ENCODE measurements around the gene GDF2. TPM values are rescaled to one million over a fixed set of nuclear protein-coding genes. Genes with fewer than 3 reads are reported as not detected.

Gene GDF2
- total RNA-seq, 1 experiment from 2014 or later = not detected

- no peak for DNase-seq (ENCODE audit: low spot score)
These were observed 30.6 kb upstream of the GDF2 start for GRCh38 chr10:47291682-47292081.

GRCh38 chr10:47294057-47294456, 28.2 kb upstream of the GDF2 start:
- DNase-seq (ENCODE audit: low spot score) = no peak

- DNase-seq (ENCODE audit: low spot score) = no peak
These were observed 27.8 kb upstream of the GDF2 start for GRCh38 chr10:47294501-47294900.

GRCh38 chr10:47295411-47295810, 26.8 kb upstream of the GDF2 start:
- no peak for DNase-seq (ENCODE audit: low spot score)

GRCh38 chr10:47296156-47296894, 25.9 kb upstream of the GDF2 start:
- no peak for DNase-seq (ENCODE audit: low spot score)

- no peak for DNase-seq (ENCODE audit: low spot score)
These were observed 25.3 kb upstream of the GDF2 start for GRCh38 chr10:47296941-47297340.

- no peak for DNase-seq (ENCODE audit: low spot score)
These were observed 24.3 kb upstream of the GDF2 start for GRCh38 chr10:47297866-47298540.

- DNase-seq (ENCODE audit: low spot score) = no peak
These were observed 23.5 kb upstream of the GDF2 start for GRCh38 chr10:47298715-47299114.

- DNase-seq (ENCODE audit: low spot score) = no peak
These were observed 22.4 kb upstream of the GDF2 start, which contains the start of gene GDF10 for GRCh38 chr10:47299611-47300428. Gene GDF10 (plus strand): TSS chr10:47300197. CDS start chr10:47300652, 455 bp downstream.

- DNase-seq (ENCODE audit: low spot score) = no peak
These were observed 21.8 kb upstream of the GDF2 start for GRCh38 chr10:47300429-47300931.

- no peak for DNase-seq (ENCODE audit: low spot score)
These were observed 20.4 kb upstream of the GDF2 start for GRCh38 chr10:47301833-47302232.

- DNase-seq (ENCODE audit: low spot score) = no peak
These were observed 19.1 kb upstream of the GDF2 start for GRCh38 chr10:47303105-47303504.

- DNase-seq (ENCODE audit: low spot score) = no peak
These were observed 18.4 kb upstream of the GDF2 start for GRCh38 chr10:47303866-47304265.

- no peak for DNase-seq (ENCODE audit: low spot score)
These were observed 16.7 kb upstream of the GDF2 start for GRCh38 chr10:47305566-47305965.

- DNase-seq (ENCODE audit: low spot score) = no peak
These were observed 15.7 kb upstream of the GDF2 start for GRCh38 chr10:47306387-47307210.

- DNase-seq (ENCODE audit: low spot score) = no peak
These were observed 14.9 kb upstream of the GDF2 start for GRCh38 chr10:47307381-47307780.

GRCh38 chr10:47308775-47309174, 13.5 kb upstream of the GDF2 start:
- DNase-seq (ENCODE audit: low spot score) = no peak

- no peak for DNase-seq (ENCODE audit: low spot score)
These were observed 12.7 kb upstream of the GDF2 start for GRCh38 chr10:47309408-47310089.

GRCh38 chr10:47310090-47310505, 12.2 kb upstream of the GDF2 start:
- no peak for DNase-seq (ENCODE audit: low spot score)

- peak; percentile 18 for DNase-seq (ENCODE audit: low spot score)
These were observed 10.9 kb upstream of the GDF2 start for GRCh38 chr10:47311193-47311931.
